GM19372 (cell line): Measurements from ENCODE around the gene KIF25.
"Not testable (repeated sequence)": the region's sequence is repeated elsewhere in the genome, so short reads cannot be mapped to it uniquely, and the experiment has no call there.

Experiments
- ATAC-seq: cut with Tn5 transposase; IDR thresholded peaks from one replicate; pipeline ENCODE4 v1.9.1; 2021; ENCODE audit warnings: mild to moderate bottlenecking, low read depth, moderate library complexity; ENCODE audit not compliant: unreplicated experiment

KIF25 gene

DNA sequence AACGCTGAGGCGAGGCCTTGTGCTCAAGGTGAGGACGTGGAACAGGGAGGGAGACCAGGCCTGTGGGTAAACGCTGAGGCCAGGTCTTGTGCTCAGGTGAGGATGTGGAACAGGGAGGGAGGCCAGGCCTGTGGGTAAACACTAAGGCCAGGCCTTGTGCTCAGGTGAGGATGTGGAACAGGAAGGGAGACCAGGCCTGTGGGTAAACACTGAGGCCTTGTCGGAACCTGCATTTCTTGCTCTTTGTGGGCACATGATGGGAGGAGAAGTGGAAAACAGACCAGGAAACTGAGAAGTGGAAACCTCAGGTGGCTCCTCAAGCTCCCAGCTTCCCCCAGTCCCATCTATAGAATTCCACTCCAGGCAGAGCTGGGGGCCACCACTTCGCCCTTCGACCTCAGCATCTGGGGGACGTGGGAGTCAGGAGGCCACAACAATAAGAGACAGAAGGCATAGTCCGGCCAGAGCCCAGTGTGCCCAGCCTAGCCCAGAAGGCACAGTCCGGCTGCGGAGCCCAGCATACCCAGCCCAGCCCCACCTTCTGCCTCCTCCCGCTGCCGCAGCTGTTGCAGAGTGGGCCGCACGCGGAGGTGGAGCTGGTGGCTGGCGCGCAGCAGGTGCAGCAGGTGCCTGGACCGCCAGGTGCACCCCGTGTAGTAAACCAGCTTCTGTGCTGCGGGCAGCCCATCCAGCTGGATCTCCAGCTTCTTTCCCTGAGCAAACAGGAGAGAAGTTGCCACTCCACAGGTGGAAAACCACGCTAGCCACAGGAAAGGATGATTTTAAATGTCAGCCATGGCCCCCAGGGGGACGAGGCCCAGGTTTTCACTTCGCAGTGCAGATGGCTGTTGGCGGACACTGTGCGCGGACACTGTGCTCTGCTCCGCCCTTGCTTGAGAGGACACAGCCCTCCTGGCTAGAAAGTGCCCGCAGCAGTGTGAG is 64.1 kb downstream of the KIF25 start:
- no peak for ATAC-seq

DNA sequence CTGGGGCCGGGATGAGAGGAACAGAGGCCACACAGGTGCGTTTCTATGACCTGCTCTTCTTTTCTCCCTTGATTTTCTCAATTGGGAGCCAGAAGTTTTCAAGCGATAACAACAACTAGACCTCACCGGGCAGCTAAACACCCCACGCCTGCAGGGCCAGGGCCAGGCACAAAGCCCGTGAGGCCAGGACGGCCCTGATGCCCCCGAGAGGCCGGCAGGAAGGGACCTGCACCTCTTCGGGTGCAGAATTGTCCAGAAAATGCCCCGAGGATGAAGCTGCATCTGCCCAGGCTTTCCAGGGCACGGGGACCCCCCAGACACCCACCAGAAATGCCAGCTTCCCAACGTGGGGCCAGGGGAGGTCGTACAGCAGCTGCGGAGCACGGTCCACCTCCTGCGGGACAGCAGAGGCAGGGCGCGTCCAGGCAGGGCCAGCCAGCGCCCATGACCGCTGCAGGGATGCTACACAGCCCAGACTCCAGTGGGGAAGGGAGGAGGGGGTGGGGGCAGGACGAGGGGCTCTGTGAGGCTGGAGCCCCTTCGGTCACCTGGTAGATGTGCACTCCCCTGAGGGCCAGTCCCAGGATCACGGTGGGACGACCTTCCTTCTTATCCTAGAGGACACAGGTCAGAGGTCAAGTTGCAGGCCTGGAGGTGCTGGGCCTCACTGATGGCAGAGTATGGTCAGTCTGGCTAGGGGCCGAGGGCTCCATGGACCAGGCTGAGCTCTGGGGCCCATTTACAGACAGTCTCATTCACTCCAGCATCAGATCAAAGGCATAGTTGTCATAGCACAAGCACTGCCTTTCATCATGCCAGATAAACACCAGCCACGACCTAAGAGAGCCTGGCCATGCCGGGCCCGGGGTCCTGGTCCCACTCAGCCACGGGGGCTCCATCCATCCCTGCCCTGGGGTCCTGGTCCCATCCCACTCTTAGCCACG is 65.1 kb downstream of the KIF25 start:
- ATAC-seq, result no peak

DNA sequence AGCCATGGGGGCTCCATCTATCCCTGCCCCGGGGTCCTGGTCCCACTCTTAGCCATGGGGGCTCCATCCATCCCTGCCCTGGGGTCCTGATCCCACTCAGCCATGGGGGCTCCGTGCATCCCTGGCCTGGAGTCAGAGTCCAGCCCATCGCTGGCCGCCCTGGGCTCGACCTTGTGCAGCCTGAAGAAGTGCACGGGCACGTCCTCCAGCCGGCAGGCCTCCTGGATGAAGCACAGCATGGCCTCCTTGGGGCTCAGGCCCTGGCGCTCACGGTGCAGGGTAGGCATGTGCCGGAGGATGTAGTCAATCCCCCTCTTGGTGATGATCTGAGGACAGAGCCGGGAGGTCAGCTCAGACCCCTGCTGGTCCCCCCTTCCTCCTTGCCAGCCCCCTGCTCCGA is 66.0 kb downstream of the KIF25 start:
- ATAC-seq, result no peak

DNA sequence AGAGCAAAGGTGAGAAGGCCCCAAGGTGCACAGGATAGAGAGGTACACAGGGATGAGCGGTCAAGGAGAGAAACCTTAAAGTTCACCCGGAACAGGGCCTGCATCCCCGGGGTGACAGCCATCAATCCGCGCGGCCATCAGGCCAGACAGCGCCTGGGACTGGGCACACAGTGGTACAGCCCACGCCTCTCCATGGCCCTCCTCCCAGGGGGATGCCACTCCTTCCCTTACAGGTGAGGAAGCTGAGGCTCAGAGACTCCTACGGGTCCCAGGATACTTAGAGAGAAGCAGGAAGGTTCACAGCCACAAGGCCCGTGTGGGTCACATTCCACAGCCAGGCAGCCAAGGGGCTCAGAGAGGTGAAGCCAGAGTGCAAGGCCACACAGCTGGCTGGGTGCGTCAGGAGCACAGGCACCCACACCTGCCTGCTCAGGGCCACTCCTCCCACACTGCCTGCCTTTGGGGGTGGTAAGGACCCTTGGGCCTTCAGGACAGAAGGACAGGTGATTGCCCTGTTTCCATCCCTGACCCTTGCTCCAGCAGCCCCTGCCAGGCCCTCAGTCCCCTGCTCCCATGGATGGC is 66.8 kb downstream of the KIF25 start:
- no peak for ATAC-seq

DNA sequence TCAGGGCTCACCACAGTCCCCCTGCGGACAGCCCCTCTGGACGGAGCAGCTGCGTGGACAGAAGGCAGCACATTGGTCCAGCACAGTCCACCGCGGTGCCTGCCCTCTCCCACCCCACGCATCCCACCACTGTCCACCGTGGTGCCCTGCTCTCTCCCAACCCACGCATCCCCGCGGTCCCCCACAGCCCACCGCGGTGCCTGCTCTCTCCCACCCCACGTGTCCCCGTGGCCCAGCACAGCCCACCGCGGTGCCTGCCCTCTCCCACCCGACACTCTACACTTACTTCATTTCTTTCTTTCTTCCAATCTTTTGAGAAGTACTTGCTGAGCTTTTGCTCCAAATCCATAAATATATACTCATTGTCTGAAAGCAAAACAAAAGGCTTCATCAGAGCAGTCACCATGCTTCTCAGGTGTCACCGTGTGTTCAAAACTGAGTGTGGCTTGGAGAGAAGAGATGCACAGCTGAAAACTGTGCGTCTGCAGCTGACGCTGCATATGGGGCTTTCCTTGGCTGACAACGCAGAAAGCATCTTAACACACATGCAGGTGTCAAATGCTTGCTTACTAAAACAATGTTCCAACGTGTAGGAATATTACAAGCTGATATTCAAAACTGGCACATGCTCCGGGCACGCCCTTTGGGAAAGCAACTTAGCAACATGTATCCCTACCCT is 69.7 kb downstream of the KIF25 start:
- ATAC-seq, result no peak

DNA sequence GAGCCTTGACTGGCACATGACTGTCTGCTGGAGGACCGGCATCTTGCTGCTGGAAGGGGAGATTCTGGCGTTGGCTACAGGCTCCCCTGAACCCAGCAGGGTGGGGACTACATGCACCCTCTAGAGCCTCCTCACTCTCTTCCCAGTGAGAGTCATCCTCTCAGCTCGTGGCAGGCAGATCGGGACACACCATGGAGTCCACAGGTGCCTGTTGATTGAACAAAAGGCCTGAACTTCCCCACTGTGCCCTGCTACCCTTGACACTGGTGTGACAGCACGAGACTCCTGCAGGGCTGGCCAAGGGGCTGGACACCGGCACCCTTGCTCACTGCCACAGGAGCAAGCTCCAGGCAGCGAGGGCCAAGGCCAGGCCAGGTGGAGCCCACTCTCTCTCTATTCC is 73.3 kb downstream of the KIF25 start:
- ATAC-seq, result no peak

DNA sequence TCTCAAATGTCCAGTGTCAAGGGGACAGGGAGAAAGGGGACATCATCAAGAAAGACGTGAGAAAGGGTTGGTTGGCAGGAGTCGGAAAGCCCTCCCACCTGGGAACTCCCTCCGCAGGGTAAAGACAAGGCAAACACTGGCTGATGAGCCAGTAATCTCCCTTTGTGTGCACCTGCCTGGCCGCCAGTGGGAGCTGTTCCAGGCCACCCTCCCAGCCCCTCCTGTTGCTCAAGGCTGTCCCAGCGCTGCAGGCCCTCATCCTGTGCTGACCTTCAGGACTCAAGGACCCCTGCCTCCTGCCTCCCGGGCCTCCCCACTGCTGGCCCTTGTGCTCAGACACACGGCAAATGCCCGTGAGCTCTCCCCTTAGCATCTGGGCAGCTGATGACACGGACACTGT is 74.1 kb downstream of the KIF25 start:
- ATAC-seq, result no peak

DNA sequence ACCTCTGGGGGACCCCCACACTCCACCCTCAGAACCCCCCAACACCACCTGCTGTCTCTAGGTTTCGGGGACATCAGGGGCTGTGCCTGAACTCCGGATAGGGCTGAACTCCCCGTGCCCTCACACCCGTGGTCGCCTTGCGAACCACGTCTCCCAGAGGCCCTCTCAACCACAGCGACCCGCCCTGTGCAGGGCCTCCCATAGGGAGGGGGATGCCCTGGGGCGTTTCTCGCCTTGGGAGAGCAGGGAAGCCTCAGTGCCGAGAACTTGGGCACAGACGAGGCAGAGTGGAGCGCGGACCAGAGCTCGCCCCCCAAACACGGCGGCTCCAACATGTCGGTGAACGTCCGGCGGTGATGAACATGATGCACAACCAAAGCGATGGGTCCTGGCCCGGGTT is 74.8 kb downstream of the KIF25 start:
- no peak for ATAC-seq

DNA sequence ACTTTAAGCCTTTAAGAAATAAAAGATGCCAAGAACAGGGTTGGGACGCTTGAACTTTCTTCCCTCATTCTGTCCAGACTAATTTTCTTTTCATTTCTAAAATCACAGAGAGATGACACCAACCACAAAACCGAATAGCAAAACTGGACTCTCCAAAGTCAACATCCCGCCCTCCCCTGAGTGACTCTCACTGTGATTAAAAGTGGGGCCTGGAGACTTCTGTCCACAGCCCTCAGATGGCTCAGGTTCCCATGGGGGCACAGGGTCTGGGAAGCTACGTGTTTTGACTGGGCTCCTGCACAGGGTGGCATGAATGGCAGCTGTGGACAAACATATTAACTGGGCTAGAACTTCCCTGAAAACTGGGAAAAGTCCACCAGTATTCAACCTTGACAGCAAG is 75.3 kb downstream of the KIF25 start:
- ATAC-seq, result no peak

DNA sequence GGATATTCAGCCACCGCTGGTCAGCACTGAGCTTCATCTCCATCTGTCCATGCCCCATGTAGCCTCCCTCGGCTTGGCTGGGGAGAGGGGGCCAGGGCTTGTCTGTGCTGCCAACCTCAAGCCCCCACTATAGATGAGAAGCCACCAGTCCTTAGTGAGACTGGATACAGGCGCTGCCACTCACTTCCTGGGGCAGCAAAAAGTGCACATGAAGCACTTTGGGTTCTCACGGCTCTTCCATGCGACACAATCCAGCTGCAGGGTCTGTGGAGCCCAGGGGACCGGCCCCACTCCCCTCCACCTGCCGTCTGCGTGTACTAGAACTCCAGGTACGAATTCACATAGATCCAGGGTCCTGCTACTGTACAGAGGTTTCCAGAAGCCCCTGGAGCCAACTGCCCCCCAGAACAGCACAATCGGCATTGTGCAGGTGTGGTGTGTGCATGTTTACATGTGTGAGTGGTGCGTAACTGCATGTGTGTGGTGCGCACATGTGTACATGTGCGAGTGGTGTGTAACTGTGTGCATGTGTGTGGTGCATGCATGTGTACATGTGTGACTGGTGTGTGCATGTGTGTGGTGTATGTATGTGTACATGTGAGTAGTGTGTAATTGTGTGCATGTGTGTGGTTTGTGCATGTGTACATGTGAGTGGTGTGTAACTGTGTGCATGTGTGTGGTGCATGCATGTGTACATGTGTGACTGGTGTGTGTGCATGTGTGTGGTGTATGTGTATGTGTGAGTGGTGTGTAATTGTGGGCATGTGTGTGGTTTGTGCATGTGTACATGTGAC is 76.7 kb downstream of the KIF25 start:
- no peak for ATAC-seq

DNA sequence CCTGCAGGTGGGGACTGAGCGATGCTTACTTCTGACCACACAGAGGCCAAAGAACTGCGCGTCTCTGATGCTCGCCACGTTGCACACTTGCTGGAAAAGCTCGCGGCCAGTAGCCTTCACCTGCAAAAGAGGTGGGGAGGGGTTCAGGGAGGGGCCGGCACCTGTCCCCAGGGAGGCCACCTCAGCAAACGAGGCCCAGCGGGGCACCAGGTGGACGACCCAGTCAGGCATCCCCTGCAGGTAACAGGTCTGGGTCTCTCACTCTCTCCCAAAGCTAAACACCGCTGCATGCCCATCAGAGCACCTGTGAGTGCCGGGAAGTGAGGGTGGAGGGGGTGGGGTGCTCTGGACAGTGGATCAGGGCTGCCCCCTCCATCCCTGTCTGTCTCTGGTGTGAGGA is 77.7 kb downstream of the KIF25 start:
- no peak for ATAC-seq

DNA sequence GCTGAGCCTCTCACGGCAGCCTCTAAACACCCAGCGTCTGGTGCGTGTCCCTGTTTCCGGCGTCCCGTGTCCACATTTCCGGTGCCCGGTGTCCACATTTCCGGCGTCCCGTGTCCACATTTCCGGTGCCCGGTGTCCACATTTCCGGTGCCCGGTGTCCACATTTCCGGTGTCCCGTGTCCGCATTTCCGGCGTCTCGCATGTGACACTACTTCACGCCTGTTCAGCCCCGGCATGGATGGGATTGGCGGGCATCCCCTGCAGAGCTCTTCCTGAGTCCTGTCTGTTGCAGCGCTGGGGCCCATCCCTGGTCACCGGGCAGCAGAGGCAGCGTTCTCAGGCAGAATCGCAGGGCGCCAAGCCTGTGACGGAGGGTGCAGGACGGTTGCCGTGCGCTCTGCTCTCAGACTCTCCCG is 78.3 kb downstream of the KIF25 start:
- no peak for ATAC-seq

DNA sequence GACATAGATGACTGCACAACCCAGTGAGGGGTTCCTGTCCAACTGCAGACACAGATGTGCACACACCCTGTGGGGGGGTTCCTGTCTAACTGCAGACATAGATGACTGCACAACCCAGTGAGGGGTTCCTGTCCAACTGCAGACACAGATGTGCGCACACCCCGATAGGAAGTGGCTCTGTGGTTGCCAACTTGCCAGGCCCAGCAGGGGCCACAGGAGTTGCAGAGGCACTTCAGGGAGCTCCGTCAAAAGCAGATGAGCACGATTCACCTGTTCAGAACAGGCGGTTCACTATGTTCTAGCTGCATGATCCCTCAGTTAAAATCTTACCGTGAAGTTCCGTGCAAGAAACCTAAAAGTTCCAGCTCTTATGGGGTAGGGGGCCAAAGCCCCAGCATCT is 79.9 kb downstream of the KIF25 start:
- ATAC-seq, result not testable (repeated sequence)

DNA sequence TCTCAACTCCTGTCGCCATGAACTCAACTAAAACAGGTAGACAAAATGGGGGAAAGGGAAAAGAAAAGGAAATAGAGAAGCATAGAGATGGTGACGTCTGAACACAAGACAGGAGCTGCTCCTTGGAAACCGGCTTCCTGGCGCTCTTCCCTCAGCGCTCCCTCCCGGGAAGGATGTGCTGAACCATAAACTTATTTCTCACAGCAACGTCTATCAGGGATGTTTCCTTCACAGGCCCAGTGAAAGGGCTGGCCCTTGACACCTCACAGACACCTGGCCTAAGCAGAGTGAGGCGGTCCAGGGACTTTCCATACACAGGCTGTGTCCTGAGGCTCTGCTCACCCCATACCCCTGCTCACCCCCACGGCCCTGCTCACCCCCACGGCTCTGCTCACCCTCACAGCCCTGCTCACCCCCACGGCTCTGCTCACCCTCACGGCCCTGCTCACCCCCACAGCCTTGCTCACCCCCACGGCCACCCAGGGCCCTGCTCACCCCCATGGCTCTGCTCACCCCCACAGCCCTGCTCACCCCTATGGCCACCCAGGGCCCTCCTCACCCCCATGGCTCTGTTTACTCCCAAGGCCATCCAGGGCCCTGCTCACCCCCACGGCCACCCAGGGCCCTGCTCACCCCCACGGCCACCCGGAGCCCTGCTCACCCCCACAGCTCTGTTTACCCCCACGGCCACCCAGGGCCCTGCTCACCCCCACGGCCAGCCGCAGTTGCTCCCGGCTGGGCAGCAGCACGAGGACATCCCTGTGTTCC is 80.9 kb downstream of the KIF25 start:
- no peak for ATAC-seq

DNA sequence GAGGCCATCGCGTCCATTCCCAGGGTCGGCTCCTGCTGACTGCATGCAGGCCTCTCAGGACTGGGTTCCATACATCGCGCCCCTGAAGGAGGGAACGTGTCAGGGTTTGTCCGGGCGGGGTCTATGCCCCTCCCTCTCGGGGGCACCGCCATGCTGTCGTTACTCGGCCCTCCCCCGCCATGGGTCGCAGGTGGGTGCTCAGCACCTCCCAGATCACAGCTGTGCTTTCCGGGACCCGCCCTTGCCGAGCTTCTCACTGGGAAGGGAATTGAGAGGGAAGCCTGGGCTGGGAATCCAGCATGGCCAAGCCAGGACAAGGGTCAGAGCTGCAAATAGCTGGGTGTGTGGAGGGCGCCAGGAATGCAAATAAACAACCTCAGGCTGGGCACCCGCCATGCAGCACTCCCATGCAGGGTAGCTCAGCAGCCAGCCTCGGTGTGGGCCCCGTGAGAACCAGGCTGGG is 81.5 kb downstream of the KIF25 start, which contains the start of gene FRMD1:
TSS of gene FRMD1 (minus strand) at position 270 of the 463 bp plus-strand sequence. CDS start at position 152, 118 bp downstream.
- no peak for ATAC-seq

DNA sequence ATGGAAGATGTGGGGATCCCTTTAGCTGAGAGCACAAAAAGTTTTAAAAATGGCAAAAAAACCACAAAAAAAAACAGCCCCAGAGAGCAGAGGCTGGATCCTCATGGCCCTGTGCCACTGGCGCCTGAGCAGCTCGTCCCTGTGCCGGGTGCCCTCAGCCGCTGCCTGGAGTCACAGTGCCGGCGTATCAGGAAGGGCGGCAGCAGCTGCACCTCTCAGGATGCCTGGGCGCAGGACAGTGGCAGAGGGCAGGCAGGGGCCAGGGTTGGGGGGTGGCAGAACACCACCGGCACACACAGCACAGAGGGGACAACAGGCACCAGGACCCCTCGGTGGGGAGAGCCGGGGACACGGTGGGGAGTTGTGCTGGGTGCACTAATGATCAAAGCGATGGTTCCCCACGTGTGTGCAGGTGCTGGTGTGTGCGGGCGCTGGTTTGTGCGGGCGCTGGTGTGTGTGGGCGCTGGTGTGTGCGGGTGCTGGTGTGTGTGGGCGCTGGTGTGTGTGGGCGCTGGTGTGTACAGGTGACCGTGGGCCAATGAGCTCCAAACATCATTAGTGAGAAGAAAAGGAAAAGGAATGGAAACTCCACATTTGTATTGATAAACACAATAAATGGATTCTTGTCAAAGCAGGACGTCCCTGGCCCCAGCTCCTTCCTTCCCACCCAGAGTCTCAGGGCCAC is 83.1 kb downstream of the KIF25 start:
- no peak for ATAC-seq

DNA sequence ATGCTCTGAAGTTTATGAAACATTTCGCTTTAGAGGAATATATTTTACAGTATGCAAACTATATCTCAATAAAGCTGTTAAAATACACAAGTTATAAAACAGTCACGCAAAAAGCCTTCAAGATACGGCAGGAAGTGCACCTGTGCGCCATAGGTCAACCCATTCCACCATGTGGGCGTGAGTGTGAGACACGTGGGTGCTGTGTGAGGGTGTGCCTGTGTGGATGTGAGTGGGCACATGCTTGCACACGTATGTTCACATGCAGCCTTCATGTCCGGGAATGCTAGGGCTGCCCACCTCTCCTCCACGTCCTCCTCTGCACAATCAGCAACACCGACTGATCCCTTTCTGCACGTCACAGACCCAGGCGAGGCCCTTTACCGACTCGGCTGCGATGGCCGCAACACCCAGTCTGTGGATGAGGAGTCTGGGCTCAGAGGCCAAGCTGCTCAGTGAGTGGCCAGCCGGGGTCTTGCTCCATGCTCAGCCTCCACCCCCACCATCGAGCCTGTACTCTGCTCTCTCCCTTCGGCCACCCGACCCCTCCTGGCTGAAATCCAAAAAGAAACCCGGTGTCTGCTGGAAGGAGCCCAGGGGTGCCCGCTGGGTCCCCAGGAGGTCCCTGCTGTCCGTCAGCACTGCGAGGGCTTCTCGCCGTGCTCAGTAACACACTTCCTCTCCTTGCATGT is 84.5 kb downstream of the KIF25 start:
- no peak for ATAC-seq
